MCF 10A (cell line): Measurements from ENCODE around the gene ETNK1. TPM values are rescaled to one million over a fixed set of nuclear protein-coding genes. Genes with fewer than 3 reads are reported as not detected.
A peak's percentile ranks its signal among the peaks of the same experiment; 100 is the strongest.

ENCODE experiments used
- BruUV-seq: library from RNA; stranded (reverse); fragments of 400-500 nt; replicated peaks from 2 replicates; lab custom pipeline; 2021; lab: Mats Ljungman, UMichigan
- CTCF ChIA-PET: fragments of 300-600 bp; sonication (Branson Sonifier 250); formaldehyde crosslinking; extraction: SDS; loops from one replicate; lab custom pipeline; 2021; ENCODE audit warnings: antibody characterized with exemption, inconsistent platforms; lab: Yijun Ruan, JAX
- POLR2A ChIA-PET: fragments of 300-600, 350-650 bp; sonication (Branson Sonifier 250); formaldehyde crosslinking; extraction: SDS; loops from one replicate; lab custom pipeline; 2020; ENCODE audit warnings: antibody characterized with exemption, inconsistent platforms; lab: Yijun Ruan, JAX
- DNase-seq: peaks from one replicate; pipeline ENCODE4 v3.0.0-alpha.2; 2018; ENCODE audit not compliant: unreplicated experiment
- H3K27ac Mint-ChIP-seq: one replicate; pipeline ENCODE4 v1.8.0; 2022; ENCODE audit warnings: mild to moderate bottlenecking, low read depth, mixed read lengths; ENCODE audit not compliant: unreplicated experiment
- H3K27me3 Mint-ChIP-seq: one replicate; pipeline ENCODE4 v1.8.0; 2022; ENCODE audit warnings: mixed read lengths; ENCODE audit not compliant: insufficient read depth, unreplicated experiment
- H3K36me3 Mint-ChIP-seq: one replicate; pipeline ENCODE4 v1.8.0; 2022; ENCODE audit warnings: mild to moderate bottlenecking, moderate library complexity, mixed read lengths; ENCODE audit not compliant: insufficient read depth, unreplicated experiment
- H3K4me1 Mint-ChIP-seq: one replicate; pipeline ENCODE4 v1.8.0; 2022; ENCODE audit warnings: mixed read lengths; ENCODE audit not compliant: insufficient read depth, unreplicated experiment
- H3K4me3 Mint-ChIP-seq: one replicate; pipeline ENCODE4 v1.8.0; 2022; ENCODE audit warnings: mild to moderate bottlenecking, moderate library complexity, mixed read lengths; ENCODE audit not compliant: unreplicated experiment
- H3K9me3 Mint-ChIP-seq: one replicate; pipeline ENCODE4 v1.8.0; 2022; ENCODE audit warnings: mixed read lengths; ENCODE audit not compliant: unreplicated experiment
- CTCF ChIP-seq: fragments of 200-600 bp; IDR thresholded peaks from one replicate; pipeline ENCODE4 v1.8.0; 2022; ENCODE audit warnings: antibody characterized with exemption, mild to moderate bottlenecking; ENCODE audit not compliant: unreplicated experiment
- intact Hi-C: fragments of 100-400 bp; cut with micrococcal nuclease; formaldehyde crosslinking; loops from 2 replicates; pipeline ENCODE4 v1.14.1; 2022
- total RNA-seq: library from RNA; stranded (reverse); gene quantifications from 2 replicates; pipeline ENCODE4 v1.2.3, GENCODE V29; 2022

ETNK1 gene
- total RNA-seq, 1 experiment from 2014 or later: 38.3 TPM

DNA sequence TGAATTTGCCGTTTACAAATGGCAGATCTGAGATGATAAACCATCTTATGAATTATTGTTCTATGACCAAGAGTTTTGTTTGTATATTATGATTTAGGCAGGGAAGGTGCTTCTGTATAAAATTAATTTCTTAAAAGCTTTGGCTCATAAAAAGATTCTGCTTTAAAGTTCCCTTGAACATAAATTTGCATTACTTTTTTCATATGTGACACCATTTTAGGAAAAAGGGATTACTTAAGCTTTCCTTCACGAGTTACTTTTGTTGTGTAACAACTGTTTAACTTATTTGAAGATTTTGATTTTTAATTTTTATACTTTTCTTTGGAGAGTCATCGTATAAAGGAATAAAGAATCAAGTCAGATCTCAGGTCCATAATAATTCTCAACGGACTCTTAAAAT lies 3.3 kb downstream of the ETNK1 start:
- peaks cover 24% of the 10 kb centered on the region for H3K36me3 Mint-ChIP-seq
- ChIA-PET CTCF (interaction anchor here (0.7 to 1.5 kb wide), 5 partner anchors 18 to 99 kb away, joined by 3 to 5 read pairs (median 3); partner anchors contain the start of gene C2CD5), POLR2A (interaction anchor here (0.9 to 7.4 kb wide), 6 partner anchors 9 to 930 kb away, joined by 3 to 82 read pairs (median 5); partner anchors contain the start of gene C2CD5)
- H3K4me1 Mint-ChIP-seq: peaks cover 31% of the 10 kb centered on the region
- intact Hi-C loops: loop anchor here (5.0 kb wide), 2 partner anchors 101 to 171 kb away; no protein-coding TSS in a partner anchor
- peak; percentile 11 for DNase-seq
- peak overlapping the region; percentile 99 for H3K27ac Mint-ChIP-seq
- no peaks in the 10 kb centered on the region for H3K27me3 Mint-ChIP-seq
- H3K4me3 Mint-ChIP-seq: peak overlapping the region; percentile 100
- TF ChIP-seq CTCF: no peak
- no TSS peak for BruUV-seq
- H3K9me3 Mint-ChIP-seq: no peaks in the 10 kb centered on the region

- no TSS peak for BruUV-seq
- Mint-ChIP-seq H3K36me3 (peaks cover 32% of the 10 kb centered on the region), H3K27ac (peak overlapping the region; percentile 18), H3K4me1 (peaks cover 39% of the 10 kb centered on the region), H3K9me3 (no peaks in the 10 kb centered on the region), H3K4me3 (no peak overlapping the region), H3K27me3 (no peaks in the 10 kb centered on the region)
- ChIA-PET POLR2A (no interaction called here), CTCF (interaction anchor here (0.6 to 1.6 kb wide), 5 partner anchors 21 to 529 kb away, joined by 3 to 4 read pairs (median 3); no protein-coding TSS in a partner anchor)
- peak; percentile 21 for DNase-seq
- intact Hi-C loops: loop anchor here (1.0 kb wide), 1 partner anchor 549 kb away; no protein-coding TSS in a partner anchor
- TF ChIP-seq CTCF: peak; percentile 54
Observed at GRCh38 chr12:22631863-22632463, 7.0 kb downstream of the ETNK1 start.

DNA sequence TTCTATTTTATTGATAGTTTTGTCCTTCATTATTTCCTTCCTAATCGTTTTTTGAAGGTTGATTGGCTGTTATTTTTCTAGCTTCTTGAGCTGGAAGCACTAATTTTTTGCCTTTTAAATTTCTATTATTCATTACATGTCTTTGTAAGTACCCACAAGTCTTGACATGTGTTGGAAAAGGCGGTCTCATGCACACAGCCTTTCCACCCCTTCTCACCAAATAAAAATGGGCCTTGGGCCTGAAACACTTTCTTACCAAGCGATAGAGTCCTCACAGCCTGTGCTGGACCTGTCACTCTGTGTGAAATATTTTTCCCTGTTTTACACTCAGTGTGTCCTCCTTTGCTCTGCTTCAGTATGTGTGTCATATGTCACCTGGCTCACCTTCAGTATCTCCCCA lies 9.9 kb downstream of the ETNK1 start:
- no peak for DNase-seq
- no peak for TF ChIP-seq CTCF
- ChIA-PET POLR2A (interaction anchor here (0.6 to 2.0 kb wide), 4 partner anchors 10 to 588 kb away, joined by 3 to 5 read pairs (median 4); partner anchors contain the start of gene ETNK1), CTCF (interaction anchor here (0.6 to 1.4 kb wide), 2 partner anchors 92 to 104 kb away, joined by 4 to 5 read pairs; no protein-coding TSS in a partner anchor)
- Mint-ChIP-seq H3K27ac (peak overlapping the region; percentile 54), H3K36me3 (peaks cover 32% of the 10 kb centered on the region), H3K4me1 (peaks cover 36% of the 10 kb centered on the region), H3K9me3 (no peaks in the 10 kb centered on the region), H3K27me3 (no peaks in the 10 kb centered on the region), H3K4me3 (no peak overlapping the region)
- intact Hi-C loops: no loop called here
- no TSS peak for BruUV-seq

DNA sequence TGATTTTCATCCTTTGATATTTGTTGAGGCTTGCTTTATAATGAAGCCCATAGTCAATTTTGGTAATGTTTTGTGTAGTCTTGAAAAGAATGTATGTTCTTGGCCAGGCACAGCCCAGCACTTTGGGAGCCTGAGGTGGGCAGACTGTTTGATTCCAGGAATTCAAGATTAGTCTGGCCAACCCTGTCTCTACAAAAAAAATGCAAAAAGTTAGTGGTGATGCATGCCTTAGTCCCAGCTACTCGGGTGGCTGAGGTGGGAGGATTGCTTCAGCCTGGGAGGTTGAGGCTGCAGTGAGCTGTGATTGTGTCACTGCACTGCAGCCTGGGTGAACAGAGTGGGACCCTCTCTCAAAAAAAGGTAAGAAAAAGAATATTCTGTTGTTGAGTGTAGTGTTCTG lies 10.8 kb downstream of the ETNK1 start:
- ChIA-PET POLR2A (interaction anchor here (0.6 to 1.3 kb wide), 3 partner anchors 32 to 589 kb away, joined by 3 to 4 read pairs (median 4); no protein-coding TSS in a partner anchor), CTCF (interaction anchor here (0.5 to 1.4 kb wide), 2 partner anchors 105 to 108 kb away, joined by 3 to 5 read pairs; no protein-coding TSS in a partner anchor)
- no TSS peak for BruUV-seq
- H3K27me3 Mint-ChIP-seq: no peaks in the 10 kb centered on the region
- H3K4me1 Mint-ChIP-seq: peaks cover 30% of the 10 kb centered on the region
- no peak overlapping the region for H3K27ac Mint-ChIP-seq
- TF ChIP-seq CTCF: no peak
- no peaks in the 10 kb centered on the region for H3K9me3 Mint-ChIP-seq
- intact Hi-C loops: no loop called here
- DNase-seq: no peak
- H3K36me3 Mint-ChIP-seq: peaks cover 25% of the 10 kb centered on the region
- no peak overlapping the region for H3K4me3 Mint-ChIP-seq
